Neutrophil (primary cell): Measurements from ENCODE around the gene ETS1.
"Not testable (repeated sequence)": the region's sequence is repeated elsewhere in the genome, so short reads cannot be mapped to it uniquely, and the experiment has no call there.

Experiments
- H3K27ac ChIP-seq: fragments of 200-600 bp; sonication (generic); 2 replicates; pipeline ENCODE4 v1.5.1; 2016; ENCODE audit warnings: mild to moderate bottlenecking, moderate library complexity
- H3K27me3 ChIP-seq: fragments of 200-600 bp; sonication (generic); 2 replicates; pipeline ENCODE4 v1.6.0; 2016; ENCODE audit warnings: mild to moderate bottlenecking
- H3K36me3 ChIP-seq: fragments of 200-600 bp; sonication (generic); 2 replicates; pipeline ENCODE4 v1.5.1; 2017
- H3K4me1 ChIP-seq, 2 experiments: fragments of 200-600 bp in 1 of 2; sonication (generic) in 1 of 2; 1 replicate in 1 of 2; 2 replicates in 1 of 2; pipeline versions ENCODE4 v1.5.1 to v1.6.1; 2013 to 2016; ENCODE audit warnings: low read depth in 1 of 2, low read length in 1 of 2, mild to moderate bottlenecking in 1 of 2, moderate library complexity in 1 of 2; ENCODE audit not compliant: control insufficient read depth in 1 of 2, insufficient read depth in 1 of 2
- H3K4me3 ChIP-seq, 2 experiments: fragments of 200-600 bp in 1 of 2; sonication (generic) in 1 of 2; 1 replicate in 1 of 2; 2 replicates in 1 of 2; pipeline ENCODE4 v1.5.1; 2013 to 2016; ENCODE audit warnings: low read depth in 1 of 2, low read length in 1 of 2, mild to moderate bottlenecking in 1 of 2, moderate library complexity in 1 of 2
- H3K9me3 ChIP-seq: fragments of 200-600 bp; sonication (generic); 2 replicates; pipeline ENCODE4 v1.5.1; 2016
- TF ChIP-seq, protein P1 (sequence below): fragments of 200-600 bp; sonication (generic); IDR thresholded peaks from 2 replicates; pipeline ENCODE4 v1.5.1; 2016; ENCODE audit warnings: antibody characterized with exemption

The ETS1 gene

DNA sequence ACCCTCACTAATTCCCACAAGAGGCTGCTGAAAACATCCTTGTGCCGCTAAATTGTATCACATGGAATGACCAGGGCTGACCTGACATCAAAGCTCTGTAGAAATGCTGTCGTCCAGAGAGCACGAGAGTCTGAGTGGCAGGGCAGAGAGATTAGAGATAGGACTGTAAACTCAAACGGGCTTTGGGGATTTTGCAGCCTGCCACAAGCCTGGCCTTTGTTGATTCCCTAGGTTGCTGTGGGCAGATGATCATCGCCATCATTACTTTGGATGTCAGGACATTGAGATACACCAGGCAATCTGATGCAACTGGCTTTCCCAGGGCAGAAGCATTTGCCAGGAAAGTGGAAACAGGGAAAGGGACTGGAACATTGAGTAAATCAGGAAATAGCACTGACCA, 131.6 kb downstream of the ETS1 start:
- Histone ChIP-seq H3K4me1 (no peaks in the 10 kb centered on the region), H3K36me3 (peaks cover 50% of the 10 kb centered on the region)
- TF ChIP-seq, protein P1, sequence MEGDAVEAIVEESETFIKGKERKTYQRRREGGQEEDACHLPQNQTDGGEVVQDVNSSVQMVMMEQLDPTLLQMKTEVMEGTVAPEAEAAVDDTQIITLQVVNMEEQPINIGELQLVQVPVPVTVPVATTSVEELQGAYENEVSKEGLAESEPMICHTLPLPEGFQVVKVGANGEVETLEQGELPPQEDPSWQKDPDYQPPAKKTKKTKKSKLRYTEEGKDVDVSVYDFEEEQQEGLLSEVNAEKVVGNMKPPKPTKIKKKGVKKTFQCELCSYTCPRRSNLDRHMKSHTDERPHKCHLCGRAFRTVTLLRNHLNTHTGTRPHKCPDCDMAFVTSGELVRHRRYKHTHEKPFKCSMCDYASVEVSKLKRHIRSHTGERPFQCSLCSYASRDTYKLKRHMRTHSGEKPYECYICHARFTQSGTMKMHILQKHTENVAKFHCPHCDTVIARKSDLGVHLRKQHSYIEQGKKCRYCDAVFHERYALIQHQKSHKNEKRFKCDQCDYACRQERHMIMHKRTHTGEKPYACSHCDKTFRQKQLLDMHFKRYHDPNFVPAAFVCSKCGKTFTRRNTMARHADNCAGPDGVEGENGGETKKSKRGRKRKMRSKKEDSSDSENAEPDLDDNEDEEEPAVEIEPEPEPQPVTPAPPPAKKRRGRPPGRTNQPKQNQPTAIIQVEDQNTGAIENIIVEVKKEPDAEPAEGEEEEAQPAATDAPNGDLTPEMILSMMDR = no peak

DNA sequence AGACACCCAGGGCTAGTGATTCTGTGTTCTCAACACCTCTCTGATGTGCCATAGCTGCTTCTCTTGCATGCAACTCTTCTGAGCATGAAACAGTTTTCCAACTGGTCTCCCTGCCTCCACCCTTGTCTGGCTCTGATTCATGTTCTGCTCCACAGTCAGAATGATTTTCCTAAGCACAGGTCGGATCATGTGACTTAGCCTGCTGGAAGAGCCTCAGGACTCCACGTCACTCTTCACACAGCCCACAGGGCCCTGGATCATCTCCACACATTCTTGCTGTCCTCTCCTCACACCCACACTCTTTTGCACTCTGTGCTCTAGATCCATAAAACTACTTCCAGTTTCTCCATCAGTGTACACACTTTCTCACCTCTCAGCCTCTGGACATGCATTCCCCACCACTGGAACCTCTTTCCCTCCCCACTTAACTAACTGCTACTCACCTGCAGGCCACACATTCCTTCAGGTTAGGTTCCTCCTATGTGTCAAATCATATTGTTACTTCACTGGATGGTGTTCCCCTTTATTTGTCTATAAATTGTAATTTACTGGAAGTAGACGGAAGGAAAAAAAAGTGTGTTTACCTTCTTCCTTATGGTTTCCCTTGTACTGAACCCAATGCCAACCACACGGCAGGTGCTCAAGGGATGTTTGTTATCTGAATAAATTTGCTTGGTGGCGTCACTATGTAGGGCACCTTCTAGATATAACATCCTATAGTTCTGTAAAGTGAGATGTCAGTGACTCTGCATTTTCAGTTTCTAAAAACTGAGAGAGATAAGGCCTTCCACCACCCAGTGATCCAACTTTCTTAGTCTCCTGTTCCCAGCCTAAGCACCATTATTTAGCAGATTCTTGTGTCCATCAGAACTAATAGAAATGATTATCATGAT, 133.7 kb downstream of the ETS1 start:
- Histone ChIP-seq H3K36me3 (peaks cover 32% of the 10 kb centered on the region), H3K4me1 (no peaks in the 10 kb centered on the region), H3K9me3 (no peaks in the 10 kb centered on the region), H3K27ac (no peak overlapping the region), H3K4me3 (no peak overlapping the region), H3K27me3 (no peaks in the 10 kb centered on the region)
- TF ChIP-seq, protein P1 = no peak

More for the DNA sequence above, 131.6 kb downstream of the ETS1 start:
- Histone ChIP-seq H3K9me3 (no peaks in the 10 kb centered on the region), H3K27me3 (no peaks in the 10 kb centered on the region), H3K4me3 (no peak overlapping the region), H3K27ac (no peak overlapping the region)

DNA sequence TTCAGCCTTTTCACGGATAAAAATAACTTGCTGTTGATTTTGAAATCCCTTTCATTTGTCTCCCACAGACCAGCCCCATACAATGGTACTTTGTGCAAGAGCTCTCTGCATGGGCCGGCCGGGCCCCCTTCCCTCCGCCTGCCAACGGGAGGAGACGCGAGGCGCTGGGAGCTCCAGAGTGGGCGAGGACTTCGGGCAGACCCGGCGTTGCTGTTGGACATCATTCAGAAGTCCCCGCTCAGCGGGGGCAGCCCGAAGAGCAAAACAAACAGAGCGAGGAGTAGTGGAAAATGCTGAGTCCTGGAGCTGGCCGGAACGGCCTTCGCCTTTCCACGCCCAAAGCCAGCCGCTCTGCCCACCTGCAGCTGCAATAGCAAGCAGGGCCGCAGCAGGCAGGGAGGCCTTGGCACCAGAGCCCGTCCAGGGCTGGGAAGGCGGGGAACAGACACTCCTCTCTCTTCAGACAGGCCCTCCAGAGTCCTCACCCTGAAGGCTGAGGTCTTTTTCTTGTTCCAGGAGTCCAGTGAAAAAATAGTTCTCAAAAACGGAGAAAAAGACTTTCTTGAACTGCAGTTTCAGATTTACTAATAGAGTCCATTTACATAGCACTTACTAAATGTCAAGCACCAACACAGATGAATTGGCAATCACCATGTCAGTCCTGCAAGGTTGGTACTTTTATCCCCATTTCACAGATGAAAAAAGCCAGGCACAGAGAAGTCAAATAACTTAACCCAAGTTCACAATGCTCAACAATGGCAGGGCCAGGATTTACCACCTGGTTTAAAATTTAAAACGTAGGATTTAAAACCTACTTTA, 135.5 kb downstream of the ETS1 start:
- Histone ChIP-seq H3K4me1 (no peaks in the 10 kb centered on the region), H3K9me3 (no peaks in the 10 kb centered on the region), H3K4me3 (no peak overlapping the region), H3K27ac (no peak overlapping the region), H3K27me3 (no peaks in the 10 kb centered on the region), H3K36me3 (peaks cover 13% of the 10 kb centered on the region)
- TF ChIP-seq, protein P1 = no peak

DNA sequence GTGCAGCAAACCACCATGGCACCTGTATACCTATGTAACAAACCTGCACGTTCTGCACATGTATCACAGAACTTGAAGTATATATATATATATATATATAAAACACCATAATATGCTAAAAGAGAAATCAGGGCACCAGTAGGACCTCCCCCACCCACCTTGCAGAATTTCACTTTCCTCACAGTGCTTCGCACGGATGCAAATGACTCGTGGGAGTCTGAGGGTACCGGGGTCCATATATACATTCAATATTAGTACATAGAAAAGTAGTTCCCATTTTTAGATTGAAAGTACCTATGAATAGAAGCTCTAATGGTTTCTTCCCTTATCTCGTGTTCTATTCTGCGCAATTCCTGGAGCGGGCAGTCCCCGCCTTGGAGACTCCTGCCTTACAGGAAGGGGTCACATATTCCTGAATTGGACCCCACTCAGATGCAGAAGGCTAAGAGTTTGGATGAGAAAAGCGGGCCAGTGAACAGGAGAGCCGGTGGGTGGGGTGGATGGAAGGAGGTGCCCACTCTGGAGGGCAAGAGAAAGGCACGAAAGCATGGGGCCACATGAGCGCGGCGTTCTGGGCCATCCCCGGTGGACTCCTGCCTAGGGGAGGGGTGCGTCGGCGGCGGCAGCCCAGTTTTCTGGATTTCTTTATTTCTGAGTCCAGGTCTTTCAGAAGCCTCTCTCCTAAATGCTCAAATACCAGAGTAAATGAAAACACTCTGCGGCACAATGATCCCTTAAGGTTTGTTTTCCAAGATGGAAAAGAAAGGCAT, 136.3 kb downstream of the ETS1 start:
- no peak overlapping the region for H3K27ac ChIP-seq
- no peaks in the 10 kb centered on the region for H3K4me1 ChIP-seq
- TF ChIP-seq, protein P1 = no peak
- H3K9me3 ChIP-seq = no peaks in the 10 kb centered on the region
- H3K36me3 ChIP-seq = peaks cover 5% of the 10 kb centered on the region
- no peak overlapping the region for H3K4me3 ChIP-seq
- H3K27me3 ChIP-seq = no peaks in the 10 kb centered on the region

DNA sequence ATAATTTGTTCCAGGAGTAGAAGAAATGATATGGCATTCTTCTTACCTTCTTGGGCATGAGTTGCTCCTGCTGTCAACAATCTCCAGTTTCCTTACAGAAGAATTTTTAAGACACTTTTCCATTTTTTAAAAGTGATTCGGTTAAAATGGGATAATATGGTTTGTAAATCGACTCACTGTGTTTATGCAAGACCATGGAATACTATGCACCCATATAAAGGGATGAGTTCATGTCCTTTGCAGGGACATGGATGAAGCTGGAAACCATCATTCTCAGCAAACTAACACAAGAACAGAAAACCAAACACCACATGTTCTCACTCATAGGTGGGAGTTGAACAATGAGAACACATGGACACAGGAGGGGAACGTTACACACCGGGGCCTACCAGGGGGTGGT, 136.9 kb downstream of the ETS1 start:
- H3K9me3 ChIP-seq = not testable (repeated sequence)

More for the DNA sequence above, 136.9 kb downstream of the ETS1 start:
- H3K36me3 ChIP-seq, H3K4me3 ChIP-seq, H3K27ac ChIP-seq, H3K4me1 ChIP-seq, H3K27me3 ChIP-seq: not testable (repeated sequence)
